Measurements from ENCODE around the gene COL1A1.
A peak's percentile ranks its signal among the peaks of the same experiment; 100 is the strongest.

COL1A1 gene

GRCh38 chr17:50153650-50154575 is 47.5 kb downstream of the COL1A1 start:
- DNase-seq (ENCODE audit: low read depth) = no peak

- no peak for DNase-seq (ENCODE audit: low read depth)
These were observed 48.7 kb downstream of the COL1A1 start for GRCh38 chr17:50152736-50153135.

GRCh38 chr17:50151937-50152547 is 49.4 kb downstream of the COL1A1 start:
- DNase-seq (ENCODE audit: low read depth) = no peak

GRCh38 chr17:50151041-50151936 is 50.1 kb downstream of the COL1A1 start:
- DNase-seq (ENCODE audit: low read depth) = peak; percentile 60

GRCh38 chr17:50150354-50151040 is 50.9 kb downstream of the COL1A1 start, which contains the start of gene PPP1R9B:
Gene PPP1R9B, minus strand, starts transcription at chr17:50150677. Its CDS starts 164 bp downstream, at chr17:50150513.
- no peak for DNase-seq (ENCODE audit: low read depth)

- no peak for DNase-seq (ENCODE audit: low read depth)
These were observed 51.7 kb downstream of the COL1A1 start for GRCh38 chr17:50149417-50150353.

GRCh38 chr17:50149091-50149416 is 52.4 kb downstream of the COL1A1 start:
- DNase-seq (ENCODE audit: low read depth) = no peak

- DNase-seq (ENCODE audit: low read depth) = peak; percentile 54
These were observed 53.0 kb downstream of the COL1A1 start for GRCh38 chr17:50148226-50149090.

GRCh38 chr17:50147841-50148225 is 53.6 kb downstream of the COL1A1 start:
- DNase-seq (ENCODE audit: low read depth) = no peak

GRCh38 chr17:50146927-50147665 is 54.3 kb downstream of the COL1A1 start:
- no peak for DNase-seq (ENCODE audit: low read depth)

- DNase-seq (ENCODE audit: low read depth) = no peak
These were observed 55.1 kb downstream of the COL1A1 start for GRCh38 chr17:50146230-50146926.

- no peak for DNase-seq (ENCODE audit: low read depth)
These were observed 55.8 kb downstream of the COL1A1 start for GRCh38 chr17:50145532-50146229.

- no peak for DNase-seq (ENCODE audit: low read depth)
These were observed 56.4 kb downstream of the COL1A1 start for GRCh38 chr17:50144845-50145531.

- DNase-seq (ENCODE audit: low read depth) = no peak
These were observed 57.1 kb downstream of the COL1A1 start for GRCh38 chr17:50144355-50144754.

- no peak for DNase-seq (ENCODE audit: low read depth)
These were observed 57.8 kb downstream of the COL1A1 start for GRCh38 chr17:50143461-50144176.

GRCh38 chr17:50141745-50142110 is 59.7 kb downstream of the COL1A1 start:
- no peak for DNase-seq (ENCODE audit: low read depth)
